Measurements from ENCODE around the gene NELFB.
A peak's percentile ranks its signal among the peaks of the same experiment; 100 is the strongest.

NELFB gene

DNA sequence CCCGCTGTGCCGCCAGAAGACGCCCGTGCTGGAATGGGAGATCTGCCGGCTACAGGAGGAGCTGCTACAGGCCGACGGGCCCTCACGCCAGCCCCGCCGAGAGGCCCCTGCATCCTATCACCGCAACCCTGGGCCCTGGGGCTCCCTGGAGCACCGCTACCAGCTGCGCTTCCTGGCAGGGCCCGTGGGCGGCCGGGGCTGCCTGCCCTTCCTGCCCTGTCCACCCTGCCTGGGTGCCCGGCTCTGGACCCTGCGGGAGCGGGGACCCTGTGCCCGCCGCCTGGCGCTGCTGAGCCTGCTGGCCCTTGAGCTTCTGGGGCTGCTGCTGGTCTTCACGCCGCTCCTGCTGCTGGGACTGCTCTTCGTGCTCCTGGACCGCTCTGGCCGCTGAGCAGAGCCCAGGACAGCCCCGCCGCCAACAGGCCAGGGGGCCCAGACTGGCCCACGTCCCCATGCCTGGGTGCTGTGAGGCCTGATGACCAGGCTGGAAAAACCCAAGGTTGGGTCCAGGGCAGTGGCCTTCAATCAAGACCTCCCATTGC is 36.8 kb upstream of the NELFB start:
- no peaks in the 10 kb centered on the region for H3K27me3 ChIP-seq (ENCODE audit: insufficient read depth, low read length)
- no peaks in the 10 kb centered on the region for H3K79me2 ChIP-seq (ENCODE audit: control insufficient read depth, insufficient read depth, low read length, unreplicated experiment)
- H2AFZ ChIP-seq (ENCODE audit: low read length, unreplicated experiment): no peak overlapping the region
- no peaks in the 10 kb centered on the region for H3K36me3 ChIP-seq (ENCODE audit: insufficient read depth, low read length)
- H3K27ac ChIP-seq (ENCODE audit: low read depth, low read length): peak overlapping the region; percentile 22; the same call in 1 of the 2 replicates
- peak overlapping the region; percentile 39; the same call in 1 of the 2 replicates for H3K4me3 ChIP-seq (ENCODE audit: low read depth, low read length)
- peaks cover 37% of the 10 kb centered on the region for H3K4me1 ChIP-seq (ENCODE audit: control insufficient read depth, insufficient read depth, low read length, unreplicated experiment)

DNA sequence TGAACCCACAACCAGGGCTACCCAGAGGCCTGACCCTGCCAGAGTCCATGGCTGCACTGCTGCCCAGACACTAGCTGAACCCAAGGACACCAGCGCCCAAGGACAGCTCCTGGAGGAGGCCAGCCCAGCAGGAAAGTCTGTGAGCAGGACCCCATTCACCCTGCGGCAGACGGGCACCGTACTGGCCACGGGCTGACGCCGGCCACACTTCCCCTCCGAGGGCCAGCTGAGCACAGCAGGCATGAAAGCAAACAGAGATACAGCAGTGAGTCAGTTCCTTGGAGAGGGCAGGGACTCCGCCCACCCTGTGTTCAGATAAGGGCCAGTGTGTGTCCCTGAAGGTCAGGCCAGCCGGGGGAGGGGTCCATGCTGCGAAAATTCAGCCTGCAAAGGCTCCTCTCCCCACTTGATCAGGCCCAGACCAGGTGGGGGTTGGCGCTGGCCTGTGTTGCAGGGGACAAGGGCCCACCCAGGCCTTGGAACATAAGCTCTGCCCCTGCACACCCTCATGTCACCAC is 36.3 kb upstream of the NELFB start:
- H3K27me3 ChIP-seq (ENCODE audit: insufficient read depth, low read length): no peaks in the 10 kb centered on the region
- peak overlapping the region; percentile 39; the same call in 1 of the 2 replicates for H3K4me3 ChIP-seq (ENCODE audit: low read depth, low read length)
- no peaks in the 10 kb centered on the region for H3K79me2 ChIP-seq (ENCODE audit: control insufficient read depth, insufficient read depth, low read length, unreplicated experiment)
- no peak overlapping the region for H2AFZ ChIP-seq (ENCODE audit: low read length, unreplicated experiment)
- H3K27ac ChIP-seq (ENCODE audit: low read depth, low read length): peak overlapping the region; percentile 22; the same call in 1 of the 2 replicates
- no peaks in the 10 kb centered on the region for H3K36me3 ChIP-seq (ENCODE audit: insufficient read depth, low read length)
- H3K4me1 ChIP-seq (ENCODE audit: control insufficient read depth, insufficient read depth, low read length, unreplicated experiment): peaks cover 34% of the 10 kb centered on the region

DNA sequence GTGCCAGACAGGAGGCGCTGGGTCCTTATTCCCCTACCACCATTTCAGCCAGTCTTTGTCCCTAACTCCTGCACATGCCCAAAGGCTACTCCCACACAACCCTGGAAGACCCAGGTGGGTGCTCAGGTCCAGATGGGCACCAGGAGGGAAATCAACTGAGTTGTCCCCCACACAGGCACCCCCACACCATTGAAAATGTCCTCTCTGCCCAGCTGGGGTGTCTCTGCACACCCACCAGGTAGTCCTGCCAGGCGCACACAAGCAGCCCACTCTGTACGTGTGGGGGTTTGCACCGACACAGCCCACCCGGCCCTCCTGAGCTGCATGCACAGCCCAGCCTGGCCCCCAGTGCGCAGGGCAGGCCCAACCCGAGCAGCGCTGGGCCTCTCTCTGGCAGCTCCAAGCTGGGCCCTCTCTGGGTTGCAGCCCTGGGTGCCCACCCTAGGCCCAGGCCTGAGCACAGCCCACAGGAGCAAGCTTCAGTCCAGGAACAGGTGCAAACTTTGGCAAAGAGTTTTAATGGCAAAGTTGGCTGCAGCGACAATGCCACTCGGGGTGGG is 35.3 kb upstream of the NELFB start:
- H2AFZ ChIP-seq (ENCODE audit: low read length, unreplicated experiment): no peak overlapping the region
- H3K27ac ChIP-seq (ENCODE audit: low read depth, low read length): no peak overlapping the region
- H3K36me3 ChIP-seq (ENCODE audit: insufficient read depth, low read length): no peaks in the 10 kb centered on the region

DNA sequence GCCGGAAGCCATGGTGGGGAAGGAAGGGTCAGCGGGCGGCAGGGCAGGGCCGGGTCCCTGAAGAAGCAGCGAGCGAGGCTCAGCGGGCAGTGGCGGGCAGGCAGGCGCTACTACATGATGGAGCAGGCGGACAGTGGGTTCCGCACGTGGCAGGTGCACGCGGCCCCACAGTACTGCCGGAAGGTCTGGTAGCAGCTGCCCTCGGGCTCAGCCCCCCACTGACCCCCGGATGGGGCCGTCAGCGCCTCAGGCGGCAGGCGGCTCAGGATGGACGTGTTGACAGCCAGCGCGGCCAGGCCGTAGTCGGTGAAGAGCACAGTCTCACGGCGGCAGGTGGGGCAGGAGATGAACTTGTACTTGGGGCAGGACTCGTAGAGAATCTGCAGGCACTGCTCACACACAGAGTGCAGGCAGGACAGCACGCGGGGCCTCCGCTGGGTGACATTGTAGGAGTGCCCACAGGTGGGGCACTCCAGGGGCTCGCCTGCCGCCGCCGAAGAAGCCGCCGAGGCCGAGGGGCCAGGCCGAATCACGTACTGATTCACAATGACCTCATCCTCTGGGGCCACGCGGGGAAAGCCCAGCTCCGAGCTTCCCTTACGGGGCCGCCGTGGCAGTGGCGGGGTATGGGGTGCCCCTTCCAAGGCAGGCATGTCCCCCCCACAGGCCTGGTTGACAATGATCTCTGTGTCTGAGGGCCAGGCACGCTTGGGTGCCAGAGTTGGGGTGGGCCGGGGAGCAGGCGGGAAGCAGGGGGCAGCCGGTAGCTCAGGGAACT is 34.6 kb upstream of the NELFB start:
- Histone ChIP-seq H3K4me3 (ENCODE audit: low read depth, low read length) (no peak overlapping the region), H3K27me3 (ENCODE audit: insufficient read depth, low read length) (no peaks in the 10 kb centered on the region), H3K79me2 (ENCODE audit: control insufficient read depth, insufficient read depth, low read length, unreplicated experiment) (no peaks in the 10 kb centered on the region), H3K36me3 (ENCODE audit: insufficient read depth, low read length) (no peaks in the 10 kb centered on the region), H3K27ac (ENCODE audit: low read depth, low read length) (no peak overlapping the region), H3K4me1 (ENCODE audit: control insufficient read depth, insufficient read depth, low read length, unreplicated experiment) (peaks cover 46% of the 10 kb centered on the region), H2AFZ (ENCODE audit: low read length, unreplicated experiment) (no peak overlapping the region)

More for the DNA sequence above, 35.3 kb upstream of the NELFB start:
- H3K4me3 ChIP-seq (ENCODE audit: low read depth, low read length): no peak overlapping the region
- peaks cover 41% of the 10 kb centered on the region for H3K4me1 ChIP-seq (ENCODE audit: control insufficient read depth, insufficient read depth, low read length, unreplicated experiment)
- H3K27me3 ChIP-seq (ENCODE audit: insufficient read depth, low read length): no peaks in the 10 kb centered on the region
- H3K79me2 ChIP-seq (ENCODE audit: control insufficient read depth, insufficient read depth, low read length, unreplicated experiment): no peaks in the 10 kb centered on the region

DNA sequence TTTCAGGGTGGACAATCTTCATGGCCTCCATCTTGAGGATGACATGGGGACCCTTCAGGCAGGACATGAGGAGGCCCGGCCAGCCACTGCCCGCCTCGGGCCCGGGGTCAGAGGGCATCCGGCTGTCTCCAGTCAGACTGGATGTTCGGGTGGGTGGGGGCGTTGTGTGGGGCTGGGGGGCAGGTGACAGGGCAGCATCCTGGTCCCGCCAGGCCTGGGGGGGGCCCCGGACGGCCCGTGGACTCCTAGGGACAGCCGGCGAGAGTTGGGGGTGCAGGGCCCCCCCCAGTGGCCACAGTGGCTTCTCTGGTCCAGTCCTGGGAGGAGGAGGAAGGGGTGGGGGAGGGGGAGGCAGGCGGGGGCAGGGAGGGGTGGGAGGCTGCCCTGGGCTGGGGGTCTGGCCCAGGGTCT is 34.0 kb upstream of the NELFB start:
- Histone ChIP-seq H3K79me2 (ENCODE audit: control insufficient read depth, insufficient read depth, low read length, unreplicated experiment) (no peaks in the 10 kb centered on the region), H3K27me3 (ENCODE audit: insufficient read depth, low read length) (no peaks in the 10 kb centered on the region), H2AFZ (ENCODE audit: low read length, unreplicated experiment) (no peak overlapping the region), H3K4me3 (ENCODE audit: low read depth, low read length) (no peak overlapping the region), H3K4me1 (ENCODE audit: control insufficient read depth, insufficient read depth, low read length, unreplicated experiment) (peaks cover 46% of the 10 kb centered on the region), H3K27ac (ENCODE audit: low read depth, low read length) (no peak overlapping the region), H3K36me3 (ENCODE audit: insufficient read depth, low read length) (no peaks in the 10 kb centered on the region)

DNA sequence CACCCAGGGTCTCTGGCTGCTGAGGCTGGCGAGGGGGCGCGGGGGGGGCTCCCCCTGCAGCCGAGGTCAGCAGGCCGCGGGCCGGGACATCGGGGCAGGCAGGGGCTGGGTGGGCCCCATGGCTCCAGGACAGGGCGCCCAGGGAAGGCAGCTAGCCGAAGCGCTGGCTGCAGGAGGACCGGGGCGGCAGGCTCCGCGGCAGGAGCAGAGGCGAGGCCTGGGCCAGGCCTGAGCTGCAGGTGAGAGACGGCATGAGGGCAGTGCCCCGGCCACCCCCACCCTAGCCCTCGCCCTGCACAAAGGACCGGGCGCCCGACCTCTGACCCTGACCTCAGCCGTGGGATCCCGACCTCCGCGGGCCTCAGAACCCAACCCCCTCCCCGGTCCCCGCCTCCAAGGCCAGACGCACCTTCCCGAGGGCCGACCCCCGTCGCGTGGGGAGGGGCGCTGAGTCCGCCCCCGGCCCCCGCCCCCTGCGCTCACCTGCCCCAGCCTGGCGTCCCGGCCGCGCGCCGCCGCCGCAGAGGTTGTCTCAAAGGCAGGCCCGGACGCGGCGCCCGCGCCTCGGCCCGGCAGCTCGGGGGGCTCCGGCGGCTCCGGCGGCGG is 33.5 kb upstream of the NELFB start:
- H2AFZ ChIP-seq (ENCODE audit: low read length, unreplicated experiment): no peak overlapping the region
- no peaks in the 10 kb centered on the region for H3K36me3 ChIP-seq (ENCODE audit: insufficient read depth, low read length)
- H3K4me1 ChIP-seq (ENCODE audit: control insufficient read depth, insufficient read depth, low read length, unreplicated experiment): peaks cover 44% of the 10 kb centered on the region
- H3K27me3 ChIP-seq (ENCODE audit: insufficient read depth, low read length): no peaks in the 10 kb centered on the region
- no peak overlapping the region for H3K27ac ChIP-seq (ENCODE audit: low read depth, low read length)
- no peaks in the 10 kb centered on the region for H3K79me2 ChIP-seq (ENCODE audit: control insufficient read depth, insufficient read depth, low read length, unreplicated experiment)
- no peak overlapping the region for H3K4me3 ChIP-seq (ENCODE audit: low read depth, low read length)

DNA sequence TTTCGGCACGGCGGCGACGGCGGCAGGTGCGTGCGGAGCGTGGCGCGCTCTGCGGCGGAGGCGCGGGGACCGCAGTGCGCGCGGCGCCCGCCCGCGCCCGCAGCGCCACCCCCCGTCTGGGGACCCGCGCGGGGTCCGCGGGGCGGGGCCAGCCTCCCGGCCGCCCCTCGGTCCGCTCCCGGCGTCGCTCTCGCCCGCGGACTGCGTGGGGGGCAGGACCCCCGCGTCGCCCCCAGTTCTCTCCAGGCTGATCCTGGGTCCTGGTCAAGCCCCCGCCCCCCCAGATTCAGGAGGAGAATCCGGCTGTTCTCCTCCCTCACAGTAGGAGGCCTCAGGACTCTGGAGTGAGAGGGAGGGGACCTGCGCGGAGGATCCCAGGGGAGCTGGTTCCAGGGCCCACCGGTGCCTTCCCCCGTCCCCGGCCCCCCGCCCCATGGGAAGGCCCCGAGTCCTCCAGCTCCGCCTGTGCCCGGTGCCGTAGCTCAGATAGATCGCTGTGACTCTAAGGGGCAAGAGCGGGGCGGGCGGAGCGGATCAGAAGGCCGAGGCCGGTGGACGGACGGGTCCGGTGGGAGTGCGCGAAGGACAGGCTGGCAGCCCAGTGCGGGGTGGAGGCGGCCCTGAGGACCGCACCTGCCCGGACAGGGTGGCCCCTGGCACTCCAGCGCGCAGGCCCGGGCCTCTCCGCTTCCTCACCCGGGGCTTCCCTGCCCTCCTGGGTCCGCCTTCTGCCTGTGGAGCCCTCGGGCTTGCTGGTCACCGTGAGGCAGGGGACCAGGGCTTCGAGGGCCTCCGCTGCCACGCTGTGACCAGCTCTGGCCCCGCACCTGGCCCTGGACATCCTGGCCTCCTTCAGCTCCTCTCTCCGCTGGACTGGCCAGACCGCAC is 32.7 kb upstream of the NELFB start, which contains the start of gene RNF208:
Gene RNF208, minus strand, starts transcription at position 51 of the 888 bp plus-strand sequence. CDS start 1,028 bp downstream, outside the sequence.
- Histone ChIP-seq H3K27ac (ENCODE audit: low read depth, low read length) (no peak within 1 kb of the TSS), H3K79me2 (ENCODE audit: control insufficient read depth, insufficient read depth, low read length, unreplicated experiment) (no peaks in the 10 kb centered on the region), H2AFZ (ENCODE audit: low read length, unreplicated experiment) (peak within 1 kb of the TSS; percentile 54)

DNA sequence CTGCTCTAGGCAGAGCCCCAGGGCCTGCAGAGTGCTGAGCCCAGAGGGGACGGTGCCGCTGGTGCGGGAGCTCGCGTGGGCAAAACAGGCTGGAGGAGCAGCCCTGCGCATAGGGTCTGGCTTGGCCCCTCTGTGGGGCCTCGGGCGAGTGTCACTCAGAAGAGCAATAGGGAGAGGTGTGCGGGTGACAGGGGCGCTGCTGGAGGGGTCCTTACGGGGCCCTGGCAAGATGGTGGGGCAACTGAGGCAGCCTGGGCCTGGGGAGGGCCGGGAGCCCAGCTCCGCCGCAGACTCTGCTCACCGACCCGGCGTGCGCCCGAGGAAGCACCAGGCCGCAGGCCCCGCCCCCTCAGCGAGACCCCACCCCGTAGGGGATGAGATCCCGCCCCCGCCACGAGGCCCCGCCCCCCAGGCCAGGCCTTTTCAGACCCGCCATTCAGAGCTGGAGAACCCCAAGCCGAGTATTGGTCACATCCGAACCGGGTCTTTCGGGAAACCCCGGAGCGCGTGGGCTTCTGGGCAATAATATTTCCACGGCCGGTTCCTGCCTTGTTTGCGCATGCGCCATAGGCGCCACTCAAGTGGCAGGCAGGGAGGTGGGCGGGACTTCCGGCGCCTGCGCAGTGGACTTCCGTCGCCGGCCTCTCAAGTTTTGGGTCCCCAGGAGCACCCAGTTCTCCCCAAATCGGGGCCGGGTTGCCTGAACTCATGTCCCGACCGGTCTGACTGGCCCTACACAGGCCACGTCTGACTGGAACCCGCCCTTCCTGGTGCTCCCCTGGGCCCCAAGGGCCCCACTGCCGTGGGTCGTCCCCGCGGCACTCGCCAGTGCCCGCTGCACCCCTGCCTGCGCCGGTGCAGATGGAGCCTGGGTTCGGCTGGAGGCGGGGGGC is 31.8 kb upstream of the NELFB start:
- Histone ChIP-seq H3K27me3 (ENCODE audit: insufficient read depth, low read length) (no peaks in the 10 kb centered on the region), H2AFZ (ENCODE audit: low read length, unreplicated experiment) (peak overlapping the region; percentile 54), H3K4me1 (ENCODE audit: control insufficient read depth, insufficient read depth, low read length, unreplicated experiment) (peaks cover 37% of the 10 kb centered on the region), H3K27ac (ENCODE audit: low read depth, low read length) (peak overlapping the region; percentile 34; the same call in 1 of the 2 replicates), H3K4me3 (ENCODE audit: low read depth, low read length) (peak overlapping the region; percentile 85), H3K36me3 (ENCODE audit: insufficient read depth, low read length) (no peaks in the 10 kb centered on the region), H3K79me2 (ENCODE audit: control insufficient read depth, insufficient read depth, low read length, unreplicated experiment) (no peaks in the 10 kb centered on the region)

More for the DNA sequence above, 32.7 kb upstream of the NELFB start, which contains the start of gene RNF208:
- Histone ChIP-seq H3K4me3 (ENCODE audit: low read depth, low read length) (peak within 1 kb of the TSS; percentile 85), H3K4me1 (ENCODE audit: control insufficient read depth, insufficient read depth, low read length, unreplicated experiment) (peaks cover 43% of the 10 kb centered on the region), H3K36me3 (ENCODE audit: insufficient read depth, low read length) (no peaks in the 10 kb centered on the region), H3K27me3 (ENCODE audit: insufficient read depth, low read length) (no peaks in the 10 kb centered on the region)
